Central memory CD8-positive, alpha-beta T cell (primary cell): ENCODE measurements around the gene RAB27B.

Source experiments
- ATAC-seq: fragments of 150-1000 bp; cut with Tn5 transposase; replicated peaks from 2 replicates; pipeline ENCODE4 v1.10.0; 2022; ENCODE audit warnings: mild to moderate bottlenecking, moderate FRiP score, moderate number of reproducible peaks; ENCODE audit not compliant: poor library complexity, severe bottlenecking; ENCODE audit errors: extremely low read depth
- DNase-seq, 2 donors: peaks; one replicate each; pipeline ENCODE4 v3.0.0; 2021; ENCODE audit warnings: low spot score in 2 of 2
- H3K27ac Mint-ChIP-seq: one replicate; pipeline ENCODE4 v1.8.0; 2022; ENCODE audit warnings: low read depth, mild to moderate bottlenecking, moderate library complexity, mixed read lengths
- H3K27me3 Mint-ChIP-seq: one replicate; pipeline ENCODE4 v1.8.0; 2022; ENCODE audit warnings: mixed read lengths
- H3K36me3 Mint-ChIP-seq: one replicate; pipeline ENCODE4 v1.8.0; 2022; ENCODE audit warnings: mild to moderate bottlenecking, moderate library complexity, mixed read lengths; ENCODE audit not compliant: insufficient read depth
- H3K4me1 Mint-ChIP-seq: one replicate; pipeline ENCODE4 v1.8.0; 2022; ENCODE audit warnings: mixed read lengths
- H3K4me3 Mint-ChIP-seq: one replicate; pipeline ENCODE4 v1.8.0; 2022; ENCODE audit warnings: mild to moderate bottlenecking, moderate library complexity, mixed read lengths
- H3K9me3 Mint-ChIP-seq: one replicate; pipeline ENCODE4 v1.8.0; 2022; ENCODE audit warnings: mixed read lengths

RAB27B gene

GRCh38 chr18:54879691-54880090 is 51.4 kb downstream of the RAB27B start:
- no peaks in the 10 kb centered on the region for H3K4me1 Mint-ChIP-seq
- H3K4me3 Mint-ChIP-seq: no peak overlapping the region
- no peak overlapping the region for H3K27ac Mint-ChIP-seq
- no peak for DNase-seq
- H3K9me3 Mint-ChIP-seq: peaks cover 6% of the 10 kb centered on the region
- ATAC-seq: no peak
- H3K36me3 Mint-ChIP-seq: peaks cover 11% of the 10 kb centered on the region
- no peaks in the 10 kb centered on the region for H3K27me3 Mint-ChIP-seq

DNA sequence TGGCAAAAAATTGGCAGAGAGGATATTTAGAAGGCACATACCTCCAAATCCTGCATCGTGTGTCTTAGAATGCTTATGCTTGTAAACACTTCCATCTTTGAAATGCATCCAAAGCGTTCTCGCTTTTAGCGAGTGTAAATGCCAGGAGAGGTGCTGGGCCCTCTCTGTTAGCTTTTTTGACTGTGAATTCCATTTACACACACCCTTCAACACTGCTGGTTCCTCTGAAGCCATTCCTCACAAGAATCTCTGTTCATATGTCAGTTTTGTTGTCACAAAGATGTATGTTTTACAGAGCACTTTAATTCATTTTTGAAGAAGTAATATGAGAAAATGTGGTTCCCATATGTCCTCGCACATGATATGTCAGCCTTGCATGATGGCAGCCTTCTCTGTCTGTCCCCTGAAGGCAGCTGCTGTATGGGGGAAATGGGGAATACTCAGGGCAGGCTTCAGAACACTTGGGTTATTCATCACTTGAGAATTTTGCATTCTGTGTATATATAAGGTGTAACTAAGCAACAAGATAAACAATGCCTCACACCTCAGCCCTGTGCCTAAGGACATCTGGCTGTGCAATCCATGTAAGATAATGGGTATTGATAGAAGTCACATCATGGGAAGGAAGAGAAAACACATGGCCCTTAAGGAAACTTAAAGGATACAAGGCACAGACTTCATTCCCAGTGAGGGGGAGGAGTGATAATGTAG is 52.3 kb downstream of the RAB27B start:
- peaks cover 6% of the 10 kb centered on the region for H3K9me3 Mint-ChIP-seq
- no peak overlapping the region for H3K27ac Mint-ChIP-seq
- H3K4me3 Mint-ChIP-seq: no peak overlapping the region
- no peaks in the 10 kb centered on the region for H3K4me1 Mint-ChIP-seq
- peaks cover 11% of the 10 kb centered on the region for H3K36me3 Mint-ChIP-seq
- DNase-seq (no peak), ATAC-seq (no peak)
- H3K27me3 Mint-ChIP-seq: no peaks in the 10 kb centered on the region

DNA sequence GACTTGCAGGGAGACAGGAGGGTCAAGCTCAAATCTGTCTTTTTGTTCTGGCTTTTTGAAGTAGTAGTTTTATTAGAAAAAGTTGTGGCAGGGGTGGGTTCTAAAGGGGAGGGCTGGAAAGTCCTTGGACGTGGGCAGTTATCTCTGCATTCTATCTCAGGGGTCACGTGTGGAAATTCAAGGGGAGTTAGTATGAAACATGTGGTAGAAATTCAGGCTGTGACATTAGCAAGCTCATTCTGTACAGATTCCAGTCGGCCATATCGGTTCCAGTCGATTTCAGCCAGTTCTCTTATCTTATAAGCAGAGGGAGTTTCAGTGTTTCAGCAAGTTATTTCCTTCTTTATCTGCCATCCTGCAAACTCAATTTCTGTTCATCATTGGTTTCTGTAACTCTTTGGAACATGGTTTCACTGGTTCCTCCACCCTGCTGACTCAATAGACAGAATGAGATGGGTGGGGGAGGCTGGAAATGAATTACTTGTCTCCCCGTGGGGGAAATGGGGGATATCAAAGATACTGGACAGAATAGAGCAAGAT is 53.0 kb downstream of the RAB27B start:
- H3K36me3 Mint-ChIP-seq: peaks cover 11% of the 10 kb centered on the region
- H3K27me3 Mint-ChIP-seq: no peaks in the 10 kb centered on the region
- no peak for DNase-seq
- ATAC-seq: no peak
- H3K4me1 Mint-ChIP-seq: no peaks in the 10 kb centered on the region
- H3K4me3 Mint-ChIP-seq: no peak overlapping the region
- H3K27ac Mint-ChIP-seq: no peak overlapping the region
- peaks cover 6% of the 10 kb centered on the region for H3K9me3 Mint-ChIP-seq

DNA sequence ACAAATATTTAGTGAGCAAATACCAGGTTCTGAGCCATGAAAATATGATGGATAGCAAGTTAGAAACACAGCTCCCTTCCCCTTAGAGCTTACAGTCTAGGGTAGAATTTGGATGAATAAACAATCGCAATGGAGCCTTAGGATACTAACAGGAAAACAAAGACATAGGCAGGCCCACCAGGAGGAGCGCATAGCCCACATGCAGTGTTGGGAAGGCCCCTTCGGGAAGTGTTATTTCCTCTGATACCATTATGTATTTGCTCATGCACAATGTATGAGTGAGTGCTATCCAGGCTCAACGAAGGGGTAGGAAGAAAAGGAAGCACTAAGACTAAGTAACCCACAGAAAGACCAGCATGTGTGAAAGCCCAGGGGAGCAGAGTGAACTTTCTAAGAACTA is 54.0 kb downstream of the RAB27B start:
- no peaks in the 10 kb centered on the region for H3K27me3 Mint-ChIP-seq
- H3K27ac Mint-ChIP-seq: no peak overlapping the region
- peaks cover 6% of the 10 kb centered on the region for H3K9me3 Mint-ChIP-seq
- no peaks in the 10 kb centered on the region for H3K4me1 Mint-ChIP-seq
- H3K4me3 Mint-ChIP-seq: no peak overlapping the region
- DNase-seq (no peak), ATAC-seq (no peak)
- peaks cover 11% of the 10 kb centered on the region for H3K36me3 Mint-ChIP-seq

- no peak overlapping the region for H3K4me3 Mint-ChIP-seq
- no peak overlapping the region for H3K27ac Mint-ChIP-seq
- no peak for ATAC-seq
- no peak for DNase-seq
- H3K9me3 Mint-ChIP-seq: peaks cover 6% of the 10 kb centered on the region
- H3K4me1 Mint-ChIP-seq: no peaks in the 10 kb centered on the region
- H3K36me3 Mint-ChIP-seq: peaks cover 10% of the 10 kb centered on the region
- no peaks in the 10 kb centered on the region for H3K27me3 Mint-ChIP-seq
Measured at GRCh38 chr18:54883816-54884604, 55.7 kb downstream of the RAB27B start.

GRCh38 chr18:54888378-54888777 is 60.1 kb downstream of the RAB27B start:
- DNase-seq (no peak), ATAC-seq (no peak)
- Mint-ChIP-seq H3K27me3 (no peaks in the 10 kb centered on the region), H3K4me3 (no peak overlapping the region), H3K9me3 (no peaks in the 10 kb centered on the region), H3K27ac (no peak overlapping the region), H3K36me3 (peaks cover 2% of the 10 kb centered on the region), H3K4me1 (no peaks in the 10 kb centered on the region)

DNA sequence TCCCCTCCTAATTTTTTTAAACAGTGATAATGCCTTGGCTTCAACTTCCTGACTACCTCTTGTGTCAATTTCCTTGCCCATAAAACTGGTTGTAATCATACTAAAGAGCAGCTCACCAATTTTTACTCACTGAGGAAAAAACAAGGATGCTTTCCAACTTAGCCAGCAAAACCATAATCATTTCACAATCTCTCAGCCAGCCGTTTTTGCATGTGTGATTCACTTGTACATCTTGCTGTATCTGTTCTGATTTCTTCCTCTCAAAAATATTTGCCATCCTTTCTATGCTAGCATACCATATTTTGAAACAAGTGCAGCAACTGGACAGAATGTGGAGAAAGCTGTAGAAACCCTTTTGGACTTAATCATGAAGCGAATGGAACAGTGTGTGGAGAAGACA is 60.7 kb downstream of the RAB27B start:
- H3K9me3 Mint-ChIP-seq: no peaks in the 10 kb centered on the region
- no peaks in the 10 kb centered on the region for H3K27me3 Mint-ChIP-seq
- H3K4me3 Mint-ChIP-seq: no peak overlapping the region
- H3K4me1 Mint-ChIP-seq: no peaks in the 10 kb centered on the region
- DNase-seq (no peak), ATAC-seq (no peak)
- peaks cover 2% of the 10 kb centered on the region for H3K36me3 Mint-ChIP-seq
- H3K27ac Mint-ChIP-seq: no peak overlapping the region

- ATAC-seq (no peak), DNase-seq (no peak)
- Mint-ChIP-seq H3K4me1 (no peaks in the 10 kb centered on the region), H3K9me3 (no peaks in the 10 kb centered on the region), H3K27ac (no peak overlapping the region), H3K27me3 (no peaks in the 10 kb centered on the region), H3K36me3 (no peaks in the 10 kb centered on the region), H3K4me3 (no peak overlapping the region)
Measured at GRCh38 chr18:54899500-54899899, 71.2 kb downstream of the RAB27B start.

GRCh38 chr18:54900290-54900689 is 72.0 kb downstream of the RAB27B start:
- no peak overlapping the region for H3K27ac Mint-ChIP-seq
- H3K36me3 Mint-ChIP-seq: no peaks in the 10 kb centered on the region
- H3K27me3 Mint-ChIP-seq: no peaks in the 10 kb centered on the region
- H3K4me1 Mint-ChIP-seq: no peaks in the 10 kb centered on the region
- H3K4me3 Mint-ChIP-seq: no peak overlapping the region
- no peak for DNase-seq
- H3K9me3 Mint-ChIP-seq: no peaks in the 10 kb centered on the region
- no peak for ATAC-seq

DNA sequence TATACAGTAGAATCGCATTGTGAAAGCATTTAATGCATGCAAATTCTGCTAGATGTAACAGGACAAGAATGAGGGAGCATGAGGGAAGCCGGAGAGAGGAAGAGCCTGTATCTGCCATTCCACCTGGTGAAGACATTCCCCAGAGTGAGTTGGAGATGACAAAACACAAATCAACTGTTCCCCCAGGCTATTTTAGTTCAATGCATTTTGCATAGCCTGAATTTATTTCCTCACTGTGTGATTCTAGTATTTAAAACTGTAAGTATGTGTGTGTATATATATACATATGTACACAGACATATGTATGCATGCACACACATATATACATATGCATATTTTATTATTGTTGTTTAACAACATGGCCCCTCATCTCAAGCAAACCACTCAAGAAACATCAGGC is 76.3 kb downstream of the RAB27B start:
- Mint-ChIP-seq H3K36me3 (no peaks in the 10 kb centered on the region), H3K4me1 (no peaks in the 10 kb centered on the region), H3K9me3 (no peaks in the 10 kb centered on the region), H3K4me3 (no peak overlapping the region), H3K27me3 (peaks cover 8% of the 10 kb centered on the region), H3K27ac (no peak overlapping the region)
- DNase-seq (no peak), ATAC-seq (no peak)

- Mint-ChIP-seq H3K36me3 (no peaks in the 10 kb centered on the region), H3K4me3 (no peak overlapping the region), H3K27me3 (peaks cover 8% of the 10 kb centered on the region), H3K9me3 (no peaks in the 10 kb centered on the region), H3K27ac (no peak overlapping the region), H3K4me1 (no peaks in the 10 kb centered on the region)
- ATAC-seq: no peak
- no peak for DNase-seq
Measured at GRCh38 chr18:54905629-54906028, 77.4 kb downstream of the RAB27B start.

- ATAC-seq (no peak), DNase-seq (no peak)
- Mint-ChIP-seq H3K27me3 (peaks cover 8% of the 10 kb centered on the region), H3K9me3 (no peaks in the 10 kb centered on the region), H3K36me3 (no peaks in the 10 kb centered on the region), H3K27ac (no peak overlapping the region), H3K4me3 (no peak overlapping the region), H3K4me1 (no peaks in the 10 kb centered on the region)
Measured at GRCh38 chr18:54906331-54907185, 78.3 kb downstream of the RAB27B start.
